ENCODE results near the gene PLCL2.

Gene PLCL2

GRCh38 chr3:17014284-17014683, 129.5 kb downstream of the PLCL2 start:
- no peak for FAIRE-seq

GRCh38 chr3:17014709-17015108, 130.0 kb downstream of the PLCL2 start:
- FAIRE-seq, result no peak

- FAIRE-seq, result no peak
Measured at GRCh38 chr3:17021614-17022013, 136.9 kb downstream of the PLCL2 start.

- no peak for FAIRE-seq
Measured at GRCh38 chr3:17023006-17023664, 138.4 kb downstream of the PLCL2 start.

GRCh38 chr3:17025594-17026139, 140.9 kb downstream of the PLCL2 start:
- FAIRE-seq, result no peak

GRCh38 chr3:17027318-17027717, 142.6 kb downstream of the PLCL2 start:
- FAIRE-seq, result no peak

- FAIRE-seq, result no peak
Measured at GRCh38 chr3:17028363-17028762, 143.6 kb downstream of the PLCL2 start.

GRCh38 chr3:17030438-17030837, 145.7 kb downstream of the PLCL2 start:
- FAIRE-seq, result no peak

GRCh38 chr3:17030956-17031652, 146.3 kb downstream of the PLCL2 start:
- no peak for FAIRE-seq

GRCh38 chr3:17032407-17033034, 147.8 kb downstream of the PLCL2 start:
- no peak for FAIRE-seq

GRCh38 chr3:17033516-17034168, 148.9 kb downstream of the PLCL2 start:
- no peak for FAIRE-seq

- FAIRE-seq, result no peak
Measured at GRCh38 chr3:17035033-17035432, 150.3 kb downstream of the PLCL2 start.

GRCh38 chr3:17035966-17036365, 151.2 kb downstream of the PLCL2 start:
- no peak for FAIRE-seq

GRCh38 chr3:17038141-17038540, 153.4 kb downstream of the PLCL2 start:
- no peak for FAIRE-seq

GRCh38 chr3:17038900-17039553, 154.3 kb downstream of the PLCL2 start:
- no peak for FAIRE-seq

GRCh38 chr3:17039594-17039993, 154.8 kb downstream of the PLCL2 start:
- no peak for FAIRE-seq

- FAIRE-seq, result no peak
Measured at GRCh38 chr3:17040322-17040989, 155.7 kb downstream of the PLCL2 start.

- no peak for FAIRE-seq
Measured at GRCh38 chr3:17040990-17041377, 156.2 kb downstream of the PLCL2 start.

- FAIRE-seq, result no peak
Measured at GRCh38 chr3:17044855-17045254, 160.1 kb downstream of the PLCL2 start.

GRCh38 chr3:17045705-17046104, 160.9 kb downstream of the PLCL2 start:
- FAIRE-seq, result no peak

GRCh38 chr3:17046623-17047022, 161.9 kb downstream of the PLCL2 start:
- no peak for FAIRE-seq

GRCh38 chr3:17047162-17047561, 162.4 kb downstream of the PLCL2 start:
- no peak for FAIRE-seq

Measured in endometrium (tissue), 2 donors.